ENCODE data around the gene BRINP1.

The BRINP1 gene

DNA sequence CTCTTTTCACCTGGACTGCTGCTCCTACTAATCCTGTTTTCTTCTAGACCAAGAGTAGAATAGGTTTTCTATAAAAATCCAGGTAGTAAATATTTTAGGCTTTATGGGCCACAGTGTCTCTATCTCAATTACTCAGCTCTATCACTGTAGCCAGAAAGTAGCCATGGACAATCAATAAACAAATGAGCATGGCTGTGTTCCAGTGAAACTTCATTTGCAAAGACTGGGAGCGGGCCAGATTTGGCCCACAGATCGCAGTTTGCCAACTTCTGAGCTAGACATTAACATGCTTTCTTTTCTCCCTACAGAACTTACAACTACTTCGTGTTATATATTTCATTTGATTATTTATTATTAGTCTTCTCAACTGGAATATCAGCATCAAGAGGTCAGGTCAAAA, 30.2 kb downstream of the BRINP1 start:
- TF ChIP-seq, protein P1, sequence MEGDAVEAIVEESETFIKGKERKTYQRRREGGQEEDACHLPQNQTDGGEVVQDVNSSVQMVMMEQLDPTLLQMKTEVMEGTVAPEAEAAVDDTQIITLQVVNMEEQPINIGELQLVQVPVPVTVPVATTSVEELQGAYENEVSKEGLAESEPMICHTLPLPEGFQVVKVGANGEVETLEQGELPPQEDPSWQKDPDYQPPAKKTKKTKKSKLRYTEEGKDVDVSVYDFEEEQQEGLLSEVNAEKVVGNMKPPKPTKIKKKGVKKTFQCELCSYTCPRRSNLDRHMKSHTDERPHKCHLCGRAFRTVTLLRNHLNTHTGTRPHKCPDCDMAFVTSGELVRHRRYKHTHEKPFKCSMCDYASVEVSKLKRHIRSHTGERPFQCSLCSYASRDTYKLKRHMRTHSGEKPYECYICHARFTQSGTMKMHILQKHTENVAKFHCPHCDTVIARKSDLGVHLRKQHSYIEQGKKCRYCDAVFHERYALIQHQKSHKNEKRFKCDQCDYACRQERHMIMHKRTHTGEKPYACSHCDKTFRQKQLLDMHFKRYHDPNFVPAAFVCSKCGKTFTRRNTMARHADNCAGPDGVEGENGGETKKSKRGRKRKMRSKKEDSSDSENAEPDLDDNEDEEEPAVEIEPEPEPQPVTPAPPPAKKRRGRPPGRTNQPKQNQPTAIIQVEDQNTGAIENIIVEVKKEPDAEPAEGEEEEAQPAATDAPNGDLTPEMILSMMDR (IDR thresholded peaks at IDR 0.05): no peak
- H3K36me3 ChIP-seq: no peaks in the 10 kb centered on the region
- H3K9me3 ChIP-seq: no peaks in the 10 kb centered on the region
- H3K27ac ChIP-seq: no peak overlapping the region
- H3K4me3 ChIP-seq (ENCODE audit: low read depth in 1 of 2, low read length in 1 of 2): no peak overlapping the region
- peaks cover 5% of the 10 kb centered on the region for H3K27me3 ChIP-seq
- H3K4me1 ChIP-seq (ENCODE audit: control insufficient read depth in 1 of 2, insufficient read depth in 1 of 2, low read depth in 1 of 2, low read length in 1 of 2): no peaks in the 10 kb centered on the region

DNA sequence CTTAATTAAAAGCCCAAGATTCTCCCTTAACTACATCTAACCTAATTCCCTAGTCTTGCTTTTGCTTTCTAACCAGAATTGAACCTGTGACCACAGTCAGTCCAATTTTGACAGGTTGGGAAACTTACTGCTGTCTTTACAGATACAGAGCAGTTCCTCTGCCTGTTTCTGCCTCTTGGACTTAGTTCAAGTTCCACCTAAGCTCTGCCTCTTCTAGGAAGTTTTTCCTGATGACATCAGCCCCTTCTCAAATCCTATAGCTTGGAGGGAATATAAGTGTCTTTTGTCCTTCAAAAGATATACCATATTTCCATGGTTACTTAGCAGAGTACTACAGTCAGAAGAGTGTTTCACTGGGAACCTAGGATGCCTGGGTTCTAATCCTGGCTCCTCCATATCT, 31.7 kb downstream of the BRINP1 start:
- Histone ChIP-seq H3K9me3 (no peaks in the 10 kb centered on the region), H3K27ac (no peak overlapping the region), H3K4me3 (ENCODE audit: low read depth in 1 of 2, low read length in 1 of 2) (no peak overlapping the region), H3K4me1 (ENCODE audit: control insufficient read depth in 1 of 2, insufficient read depth in 1 of 2, low read depth in 1 of 2, low read length in 1 of 2) (no peaks in the 10 kb centered on the region), H3K27me3 (peaks cover 5% of the 10 kb centered on the region), H3K36me3 (no peaks in the 10 kb centered on the region)
- TF ChIP-seq, protein P1 (IDR thresholded peaks at IDR 0.05): no peak

- Histone ChIP-seq H3K27ac (no peak overlapping the region), H3K4me1 (ENCODE audit: control insufficient read depth in 1 of 2, insufficient read depth in 1 of 2, low read depth in 1 of 2, low read length in 1 of 2) (no peaks in the 10 kb centered on the region), H3K4me3 (ENCODE audit: low read depth in 1 of 2, low read length in 1 of 2) (no peak overlapping the region), H3K27me3 (peaks cover 5% of the 10 kb centered on the region), H3K36me3 (no peaks in the 10 kb centered on the region), H3K9me3 (no peaks in the 10 kb centered on the region)
- TF ChIP-seq, protein P1 (IDR thresholded peaks at IDR 0.05): no peak
Measured at GRCh38 chr9:119334745-119335144, 34.5 kb downstream of the BRINP1 start.

GRCh38 chr9:119333507-119334229, 35.6 kb downstream of the BRINP1 start:
- Histone ChIP-seq H3K9me3 (no peaks in the 10 kb centered on the region), H3K27ac (no peak overlapping the region), H3K27me3 (peaks cover 5% of the 10 kb centered on the region), H3K4me1 (ENCODE audit: control insufficient read depth in 1 of 2, insufficient read depth in 1 of 2, low read depth in 1 of 2, low read length in 1 of 2) (no peaks in the 10 kb centered on the region), H3K4me3 (ENCODE audit: low read depth in 1 of 2, low read length in 1 of 2) (no peak overlapping the region), H3K36me3 (no peaks in the 10 kb centered on the region)
- TF ChIP-seq, protein P1 (IDR thresholded peaks at IDR 0.05): no peak

DNA sequence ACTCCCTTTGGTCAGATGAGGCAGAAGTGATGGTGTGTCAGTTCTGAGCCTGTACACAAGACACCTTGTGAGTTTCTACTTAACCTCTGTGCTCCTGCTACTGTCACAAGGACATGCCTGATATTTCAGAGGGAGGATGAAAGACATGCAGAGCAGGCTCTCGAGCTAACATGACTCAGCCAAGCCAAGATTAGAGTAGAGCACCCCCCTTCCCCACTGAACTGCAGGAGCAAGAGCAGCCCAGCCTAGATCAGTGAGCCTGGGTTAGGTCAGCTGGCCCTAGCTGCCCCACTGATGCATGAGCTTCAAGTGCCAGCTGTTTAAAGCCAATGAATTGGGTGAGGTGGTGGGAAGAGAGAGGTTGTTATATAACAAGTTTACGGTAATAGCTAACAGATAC, 36.7 kb downstream of the BRINP1 start:
- no peak overlapping the region for H3K27ac ChIP-seq
- peaks cover 5% of the 10 kb centered on the region for H3K27me3 ChIP-seq
- no peaks in the 10 kb centered on the region for H3K9me3 ChIP-seq
- TF ChIP-seq, protein P1 (IDR thresholded peaks at IDR 0.05): no peak
- H3K4me3 ChIP-seq (ENCODE audit: low read depth in 1 of 2, low read length in 1 of 2): no peak overlapping the region
- H3K4me1 ChIP-seq (ENCODE audit: control insufficient read depth in 1 of 2, insufficient read depth in 1 of 2, low read depth in 1 of 2, low read length in 1 of 2): no peaks in the 10 kb centered on the region
- no peaks in the 10 kb centered on the region for H3K36me3 ChIP-seq
